GM13977 (cell line): ENCODE measurements around the gene TMEM229B.

Source experiments
- DNase-seq: peaks from one replicate; pipeline ENCODE4 v3.0.0; 2012; ENCODE audit warnings: low spot score
- in situ Hi-C: fragments of 300-500 bp; cut with MboI; formaldehyde crosslinking; loops from one replicate; pipeline ENCODE4 v1.12.0; 2022; ENCODE audit warnings: low sequenced_read_pairs, low pct_unique_long_range_greater_than_20kb, mixed read lengths, inconsistent platforms; ENCODE audit not compliant: unreplicated experiment
- TF ChIP-seq, protein P1 (sequence below): IDR thresholded peaks from 2 replicates; pipeline ENCODE4 v1.5.1; 2012; ENCODE audit warnings: mild to moderate bottlenecking, control low read depth; ENCODE audit not compliant: insufficient read depth; ENCODE audit errors: extremely low read depth, missing control alignments

The TMEM229B gene

DNA sequence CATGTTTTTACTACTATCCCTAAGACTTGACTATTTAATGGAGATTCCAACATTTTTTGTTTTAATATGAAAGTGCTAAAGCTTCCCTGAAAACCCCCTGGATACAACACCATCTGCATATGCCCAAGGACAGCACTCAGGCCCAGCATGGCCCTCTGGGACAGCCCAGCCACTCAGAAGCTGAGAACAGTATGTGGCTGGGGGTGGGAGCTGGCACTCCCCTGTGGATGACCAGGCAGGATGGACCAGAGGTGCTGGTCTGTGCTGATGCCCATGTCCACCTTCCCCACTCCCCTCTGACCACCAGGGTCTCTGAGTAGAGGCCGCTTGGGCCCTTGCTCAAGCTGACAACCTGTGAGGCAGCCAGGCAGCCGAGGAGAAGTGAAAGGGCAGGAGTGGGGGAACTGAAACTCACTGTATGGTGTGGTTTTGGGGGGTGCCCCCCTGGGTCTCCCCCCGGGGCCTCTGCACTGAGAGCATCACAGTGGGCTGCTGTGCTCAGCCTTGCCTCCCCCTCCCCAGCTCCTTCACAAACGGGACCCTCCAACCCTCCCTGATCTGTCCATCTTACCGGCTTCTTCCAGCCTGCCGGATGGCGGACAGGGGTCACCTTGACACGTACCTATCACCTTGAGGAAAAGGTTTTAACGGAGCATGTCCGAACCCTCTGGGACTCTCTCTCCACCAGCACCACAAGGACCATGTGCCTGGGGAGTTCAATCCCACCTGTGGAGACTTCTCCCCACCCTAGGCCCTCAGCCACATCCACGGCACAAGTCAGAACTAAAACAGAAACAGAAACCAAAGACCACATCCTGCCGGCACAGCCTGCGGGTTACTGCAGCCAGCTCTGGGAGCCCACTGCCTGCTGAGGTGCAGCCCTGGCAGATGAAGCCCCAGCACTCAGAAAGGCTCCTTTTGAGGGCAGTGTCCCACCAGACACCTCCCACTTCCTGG lies at the start of gene TMEM229B:
TMEM229B (minus strand) TSS at position 785 of the 957 bp plus-strand sequence. CDS start 14,798 bp downstream, outside the sequence.
- in situ Hi-C loops: no loop called here
- peak; percentile 91 for DNase-seq
- TF ChIP-seq, protein P1, sequence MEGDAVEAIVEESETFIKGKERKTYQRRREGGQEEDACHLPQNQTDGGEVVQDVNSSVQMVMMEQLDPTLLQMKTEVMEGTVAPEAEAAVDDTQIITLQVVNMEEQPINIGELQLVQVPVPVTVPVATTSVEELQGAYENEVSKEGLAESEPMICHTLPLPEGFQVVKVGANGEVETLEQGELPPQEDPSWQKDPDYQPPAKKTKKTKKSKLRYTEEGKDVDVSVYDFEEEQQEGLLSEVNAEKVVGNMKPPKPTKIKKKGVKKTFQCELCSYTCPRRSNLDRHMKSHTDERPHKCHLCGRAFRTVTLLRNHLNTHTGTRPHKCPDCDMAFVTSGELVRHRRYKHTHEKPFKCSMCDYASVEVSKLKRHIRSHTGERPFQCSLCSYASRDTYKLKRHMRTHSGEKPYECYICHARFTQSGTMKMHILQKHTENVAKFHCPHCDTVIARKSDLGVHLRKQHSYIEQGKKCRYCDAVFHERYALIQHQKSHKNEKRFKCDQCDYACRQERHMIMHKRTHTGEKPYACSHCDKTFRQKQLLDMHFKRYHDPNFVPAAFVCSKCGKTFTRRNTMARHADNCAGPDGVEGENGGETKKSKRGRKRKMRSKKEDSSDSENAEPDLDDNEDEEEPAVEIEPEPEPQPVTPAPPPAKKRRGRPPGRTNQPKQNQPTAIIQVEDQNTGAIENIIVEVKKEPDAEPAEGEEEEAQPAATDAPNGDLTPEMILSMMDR: no peak

DNA sequence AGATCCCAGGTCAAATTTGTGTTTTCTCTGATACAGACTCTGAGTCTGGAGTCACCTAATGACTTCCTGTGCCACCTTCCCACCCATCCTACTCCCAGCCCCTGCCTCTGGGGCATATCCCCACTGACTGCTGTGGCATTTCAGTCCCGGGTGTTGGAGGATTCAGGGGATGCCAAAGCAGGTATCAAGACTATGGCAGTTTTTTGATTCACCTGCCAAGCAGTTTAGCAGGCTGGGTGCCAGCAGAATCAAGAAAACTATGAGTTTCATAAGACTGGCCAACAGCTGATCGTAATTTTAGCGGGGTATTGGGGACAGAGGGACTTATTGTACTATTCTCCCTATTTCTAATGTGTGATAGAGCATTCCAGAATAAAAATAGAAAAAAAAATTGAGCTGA lies 49.2 kb upstream of the TMEM229B start:
- DNase-seq: no peak
- in situ Hi-C loops: no loop called here
- TF ChIP-seq, protein P1: no peak

DNA sequence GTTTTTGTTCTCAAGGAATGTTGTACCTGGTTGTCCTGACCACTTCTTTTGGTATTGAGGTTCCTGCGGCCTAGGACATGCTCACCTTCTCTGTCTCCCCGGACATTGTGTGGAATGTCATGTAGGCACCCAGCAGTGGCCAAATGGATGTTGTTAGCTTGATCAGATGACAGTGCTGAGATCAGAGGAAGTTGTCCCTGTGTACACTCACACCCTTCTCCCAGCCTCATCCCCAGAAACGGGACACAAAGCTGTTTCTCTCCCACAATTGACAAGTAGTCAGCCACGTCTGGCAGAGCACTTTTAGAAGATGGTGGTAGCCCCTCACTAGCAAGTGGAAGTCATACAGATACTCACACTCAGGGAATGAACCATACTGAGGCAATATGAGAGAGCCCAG lies 47.6 kb upstream of the TMEM229B start:
- in situ Hi-C loops: no loop called here
- DNase-seq: no peak
- TF ChIP-seq, protein P1: no peak

DNA sequence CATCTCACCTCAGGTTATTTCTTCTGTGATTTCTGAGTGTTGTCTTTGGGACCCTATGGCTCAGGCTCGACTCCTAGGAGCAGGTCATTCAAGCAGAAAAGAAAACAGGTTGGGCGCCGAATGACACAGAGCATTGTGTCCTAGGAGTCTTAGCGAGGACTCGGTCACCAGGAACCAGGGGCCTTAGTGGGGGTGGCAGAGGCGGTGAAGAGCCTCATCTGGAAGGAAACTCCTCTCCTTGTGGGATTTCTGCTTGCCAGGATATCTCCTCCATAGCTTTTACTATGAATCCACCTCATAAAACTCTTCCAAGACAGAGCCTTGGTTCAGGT lies 45.2 kb upstream of the TMEM229B start:
- in situ Hi-C loops: no loop called here
- TF ChIP-seq, protein P1: no peak
- DNase-seq: no peak

DNA sequence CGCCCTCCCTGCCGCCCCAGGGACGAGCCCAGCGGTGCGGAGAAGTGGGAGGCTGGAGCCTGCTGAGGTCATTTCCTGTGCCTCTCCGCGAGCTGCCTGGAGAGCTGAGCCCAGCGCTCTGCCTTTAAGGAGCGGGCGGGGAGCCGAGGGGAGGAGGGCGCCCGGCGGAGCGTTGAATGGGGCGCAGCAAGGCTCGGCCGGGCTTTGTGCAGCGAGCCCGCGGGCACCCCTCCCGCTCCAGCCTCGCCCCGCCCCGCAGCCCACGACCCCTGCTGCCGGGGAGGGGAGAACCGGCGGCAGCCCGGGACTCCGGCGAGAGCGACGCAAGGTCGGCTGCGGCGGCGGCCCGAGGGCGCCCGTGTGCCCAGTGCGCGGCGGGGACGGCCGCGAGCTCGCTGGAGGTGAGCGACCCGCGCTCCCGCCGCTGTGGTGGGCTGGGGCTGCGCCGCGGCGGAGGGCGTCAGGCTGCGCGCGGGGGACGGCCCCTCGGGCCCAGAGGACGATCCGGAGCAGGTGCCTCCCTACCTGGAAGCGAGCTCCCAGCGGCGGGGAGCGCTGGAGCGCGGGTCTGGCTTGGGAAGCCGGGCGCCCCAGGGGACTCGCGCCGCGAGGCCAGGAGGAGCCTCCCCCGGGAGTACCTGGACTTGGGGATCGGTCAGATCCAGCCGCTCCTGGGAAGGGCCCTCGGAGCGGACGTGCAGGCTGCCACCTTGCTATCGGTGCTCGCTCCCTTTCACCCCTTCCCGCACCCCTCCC lies 44.7 kb upstream of the TMEM229B start, which contains the start of gene PLEKHH1:
PLEKHH1 (plus strand) TSS at position 293 of the 756 bp plus-strand sequence. CDS start 8,578 bp downstream, outside the sequence.
- DNase-seq: peak; percentile 84
- TF ChIP-seq, protein P1: no peak
- in situ Hi-C loops: no loop called here

DNA sequence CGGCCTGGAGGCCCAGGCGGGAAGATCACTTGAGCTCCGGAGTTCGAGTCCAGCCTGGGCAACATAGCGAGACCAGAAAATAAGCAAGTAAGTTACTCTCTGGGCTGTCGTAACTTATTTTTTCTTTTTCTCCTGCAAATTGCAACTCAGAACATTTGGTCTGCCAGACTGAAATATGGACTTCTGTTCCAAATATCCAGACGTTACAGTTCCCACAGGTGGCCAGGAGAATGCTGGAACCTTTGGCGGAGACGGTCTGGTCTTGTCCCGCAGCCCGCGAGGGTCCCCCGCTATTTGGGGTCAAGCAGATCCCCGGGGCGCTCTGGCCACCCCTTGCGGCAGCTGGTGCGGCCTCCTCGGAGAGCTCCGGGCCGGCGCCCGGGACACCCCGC lies 44.1 kb upstream of the TMEM229B start:
- no peak for DNase-seq
- TF ChIP-seq, protein P1: no peak
- in situ Hi-C loops: no loop called here
